Spleen (tissue), 7 donors: ENCODE measurements around the gene SHH.

Experiments
- POLR2AphosphoS5 ChIP-seq, 3 donors: sonication (generic); formaldehyde crosslinking; IDR thresholded peaks; one replicate each; pipeline ENCODE4 v1.5.1; 2017; ENCODE audit warnings: antibody characterized with exemption in 3 of 3
- TF ChIP-seq, protein P1 (sequence below), 11 experiments: fragments of 200-600 bp in 7 of 11; fragments of 450-650 bp in 4 of 11; sonication (generic) in 4 of 11; IDR thresholded peaks in 8 of 11; conservative IDR thresholded peaks in 3 of 11; 1 replicate in 7 of 11; 2 replicates in 4 of 11; pipeline versions ENCODE4 v1.4.0 to v1.8.0; 2016 to 2021; ENCODE audit warnings: antibody characterized with exemption in 11 of 11, inconsistent platforms in 4 of 11, mild to moderate bottlenecking in 1 of 11
- donor health status: DM: no; HTN: no; CAD: no; lungs with moderate emphysema.
- donor health status: DM: no; HTN: no; CAD: no.
- donor health status: DM: no; HTN: no; CAD: no.

DNA sequence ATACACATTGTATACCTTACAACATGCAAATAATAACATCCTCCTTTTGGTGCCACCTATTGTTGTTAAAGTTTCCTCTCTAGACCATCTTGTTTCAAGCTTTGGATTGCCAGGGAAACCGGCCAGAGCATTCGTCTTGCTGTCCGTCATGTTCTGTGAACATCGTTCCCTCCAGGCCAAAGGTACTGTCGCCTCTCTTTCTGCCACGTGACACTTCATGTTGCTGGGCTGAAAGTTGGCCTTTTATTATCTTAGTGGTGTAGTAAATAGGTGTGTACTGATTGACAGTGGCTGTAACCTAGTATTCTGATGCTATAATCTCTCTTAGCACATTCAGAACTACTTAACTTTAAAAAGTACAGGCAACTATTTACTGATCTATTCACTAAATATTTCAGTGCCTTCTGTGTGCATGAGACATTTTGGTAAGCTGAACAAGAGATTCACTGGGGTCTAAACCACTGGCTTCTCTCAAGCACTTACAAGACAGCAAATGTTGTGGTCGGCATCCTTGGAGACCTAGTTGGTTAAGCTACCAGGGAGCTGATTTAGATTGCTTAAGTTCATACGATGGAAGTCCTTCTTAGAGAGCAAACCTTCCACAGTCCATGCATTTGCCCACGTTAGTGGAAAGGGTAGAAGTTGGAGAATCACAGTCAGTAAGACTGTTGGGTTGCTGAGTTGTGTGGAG lies 52.4 kb downstream of the SHH start:
- TF ChIP-seq, protein P1, sequence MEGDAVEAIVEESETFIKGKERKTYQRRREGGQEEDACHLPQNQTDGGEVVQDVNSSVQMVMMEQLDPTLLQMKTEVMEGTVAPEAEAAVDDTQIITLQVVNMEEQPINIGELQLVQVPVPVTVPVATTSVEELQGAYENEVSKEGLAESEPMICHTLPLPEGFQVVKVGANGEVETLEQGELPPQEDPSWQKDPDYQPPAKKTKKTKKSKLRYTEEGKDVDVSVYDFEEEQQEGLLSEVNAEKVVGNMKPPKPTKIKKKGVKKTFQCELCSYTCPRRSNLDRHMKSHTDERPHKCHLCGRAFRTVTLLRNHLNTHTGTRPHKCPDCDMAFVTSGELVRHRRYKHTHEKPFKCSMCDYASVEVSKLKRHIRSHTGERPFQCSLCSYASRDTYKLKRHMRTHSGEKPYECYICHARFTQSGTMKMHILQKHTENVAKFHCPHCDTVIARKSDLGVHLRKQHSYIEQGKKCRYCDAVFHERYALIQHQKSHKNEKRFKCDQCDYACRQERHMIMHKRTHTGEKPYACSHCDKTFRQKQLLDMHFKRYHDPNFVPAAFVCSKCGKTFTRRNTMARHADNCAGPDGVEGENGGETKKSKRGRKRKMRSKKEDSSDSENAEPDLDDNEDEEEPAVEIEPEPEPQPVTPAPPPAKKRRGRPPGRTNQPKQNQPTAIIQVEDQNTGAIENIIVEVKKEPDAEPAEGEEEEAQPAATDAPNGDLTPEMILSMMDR (IDR thresholded peaks at IDR 0.05 in 8 of 11, conservative IDR thresholded peaks at IDR 0.05 in 3 of 11) = no peak
- no peak for TF ChIP-seq POLR2AphosphoS5 (IDR thresholded peaks at IDR 0.05)
